GM19467 (cell line): ENCODE results near the gene NT5DC1.

Experiments used
- ATAC-seq: cut with Tn5 transposase; IDR thresholded peaks from one replicate; pipeline ENCODE4 v1.9.1; 2021; ENCODE audit warnings: mild to moderate bottlenecking, moderate library complexity; ENCODE audit not compliant: unreplicated experiment

Gene NT5DC1

GRCh38 chr6:116189472-116189871 lies 88.8 kb downstream of the NT5DC1 start:
- ATAC-seq = no peak

- ATAC-seq = no peak
Observed at GRCh38 chr6:116190550-116190949, 89.9 kb downstream of the NT5DC1 start.

- no peak for ATAC-seq
Observed at GRCh38 chr6:116191881-116192280, 91.2 kb downstream of the NT5DC1 start.

GRCh38 chr6:116192786-116193185 lies 92.1 kb downstream of the NT5DC1 start:
- ATAC-seq = no peak

- ATAC-seq = no peak
Observed at GRCh38 chr6:116196841-116197240, 96.2 kb downstream of the NT5DC1 start.

GRCh38 chr6:116200619-116201249 lies 100.1 kb downstream of the NT5DC1 start:
- ATAC-seq = no peak

GRCh38 chr6:116201538-116201937 lies 100.9 kb downstream of the NT5DC1 start:
- ATAC-seq = no peak

- ATAC-seq = no peak
Observed at GRCh38 chr6:116205281-116205680, 104.6 kb downstream of the NT5DC1 start.

- no peak for ATAC-seq
Observed at GRCh38 chr6:116206231-116206903, 105.7 kb downstream of the NT5DC1 start.

GRCh38 chr6:116208056-116208785 lies 107.6 kb downstream of the NT5DC1 start:
- ATAC-seq = no peak

GRCh38 chr6:116210316-116210715 lies 109.7 kb downstream of the NT5DC1 start:
- no peak for ATAC-seq

- ATAC-seq = no peak
Observed at GRCh38 chr6:116210750-116211425, 110.2 kb downstream of the NT5DC1 start.

GRCh38 chr6:116214681-116215080 lies 114.0 kb downstream of the NT5DC1 start:
- ATAC-seq = no peak

GRCh38 chr6:116215414-116215813 lies 114.8 kb downstream of the NT5DC1 start:
- no peak for ATAC-seq

GRCh38 chr6:116217069-116217468 lies 116.4 kb downstream of the NT5DC1 start:
- ATAC-seq = no peak

- ATAC-seq = no peak
Observed at GRCh38 chr6:116218172-116218633, 117.5 kb downstream of the NT5DC1 start.

- ATAC-seq = no peak
Observed at GRCh38 chr6:116218866-116219265, 118.2 kb downstream of the NT5DC1 start.

GRCh38 chr6:116221067-116221466 lies 120.4 kb downstream of the NT5DC1 start:
- no peak for ATAC-seq

- no peak for ATAC-seq
Observed at GRCh38 chr6:116221911-116222310, 121.3 kb downstream of the NT5DC1 start.

GRCh38 chr6:116223355-116223754 lies 122.7 kb downstream of the NT5DC1 start:
- ATAC-seq = no peak

GRCh38 chr6:116229287-116229913 lies 128.7 kb downstream of the NT5DC1 start:
- no peak for ATAC-seq
